GF-D8 (cell line): ENCODE results near the gene C3orf80.
"Not testable (repeated sequence)": the region's sequence is repeated elsewhere in the genome, so short reads cannot be mapped to it uniquely, and the experiment has no call there.

Experiments
- DNase-seq: peaks from one replicate; lab custom pipeline; 2025; lab: John Stamatoyannopoulos, UW

C3orf80 gene

DNA sequence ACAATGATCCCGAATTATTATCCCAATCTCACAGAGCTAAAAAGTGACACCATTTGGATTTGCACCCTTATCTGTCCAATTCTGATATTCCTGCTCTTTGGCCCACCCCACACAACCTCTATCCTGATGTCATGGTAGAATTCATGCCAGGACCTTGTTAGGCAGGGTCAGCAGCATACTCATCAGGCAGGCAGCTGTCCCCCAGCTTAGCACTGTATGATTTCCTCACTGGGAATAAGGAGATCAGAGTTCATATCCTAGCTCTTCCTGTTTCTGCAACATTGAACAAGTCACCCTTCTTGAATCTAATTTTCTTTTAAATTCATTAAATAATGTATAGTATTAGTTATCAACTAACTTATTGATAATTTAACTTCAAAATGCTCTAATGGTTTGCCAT lies 12.0 kb upstream of the C3orf80 start:
- DNase-seq = no peak

DNA sequence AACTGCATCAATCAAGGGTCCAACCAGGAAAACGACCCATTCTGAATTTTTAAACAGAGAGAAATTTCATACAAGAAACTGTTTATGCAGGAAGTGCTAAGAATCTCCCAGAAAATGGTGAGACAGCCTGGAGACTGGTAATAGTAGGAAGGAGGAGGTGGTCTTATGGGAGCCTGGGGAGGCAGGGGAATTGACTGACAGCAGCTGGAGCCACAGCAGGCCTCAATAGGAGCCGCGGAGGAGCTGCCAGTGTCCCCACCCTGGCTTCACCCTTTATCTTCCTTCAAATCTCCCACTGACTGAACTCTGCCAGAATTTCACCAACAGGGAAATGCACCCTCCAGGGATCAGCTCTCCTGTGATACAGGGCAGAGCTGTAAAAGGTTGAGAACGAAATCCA lies 7.5 kb upstream of the C3orf80 start:
- DNase-seq = no peak

DNA sequence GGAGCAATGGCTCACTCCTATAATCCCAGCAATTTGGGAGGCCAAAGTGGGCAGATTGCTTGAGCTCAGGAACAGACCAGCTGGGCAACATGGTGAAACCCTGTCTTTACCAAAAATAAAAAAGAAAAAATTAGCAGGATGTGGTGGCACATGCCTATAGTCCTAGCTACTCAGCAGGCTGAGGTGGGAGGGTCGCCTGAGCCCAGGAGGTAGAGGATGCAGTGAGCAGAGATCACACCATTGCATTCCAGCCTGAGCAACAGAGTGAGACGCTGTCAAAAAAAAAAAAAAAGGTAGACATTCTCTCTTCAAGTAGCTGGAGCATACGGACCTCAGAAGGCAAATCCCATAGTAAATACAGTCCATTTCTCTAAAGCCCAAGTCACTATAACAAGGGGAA lies 7.1 kb upstream of the C3orf80 start:
- no peak for DNase-seq

DNA sequence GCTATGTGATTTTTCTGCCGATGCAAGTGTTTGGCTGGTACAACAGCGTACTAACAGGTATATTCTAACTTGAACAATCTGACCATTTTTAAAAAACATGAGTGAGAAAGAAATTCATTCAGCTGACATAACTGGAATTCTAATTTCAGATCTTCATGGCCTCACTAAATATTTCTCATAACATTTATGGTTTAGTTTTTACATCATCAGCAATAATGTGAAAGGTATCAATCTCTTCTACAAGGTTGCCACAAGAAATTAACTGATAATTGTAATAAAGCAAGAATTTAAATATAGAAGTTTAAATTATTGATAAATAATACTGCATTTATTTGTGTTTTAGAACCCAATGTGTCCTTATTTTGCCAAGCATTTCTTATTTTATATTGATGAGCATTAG lies 5.2 kb upstream of the C3orf80 start:
- DNase-seq = no peak

DNA sequence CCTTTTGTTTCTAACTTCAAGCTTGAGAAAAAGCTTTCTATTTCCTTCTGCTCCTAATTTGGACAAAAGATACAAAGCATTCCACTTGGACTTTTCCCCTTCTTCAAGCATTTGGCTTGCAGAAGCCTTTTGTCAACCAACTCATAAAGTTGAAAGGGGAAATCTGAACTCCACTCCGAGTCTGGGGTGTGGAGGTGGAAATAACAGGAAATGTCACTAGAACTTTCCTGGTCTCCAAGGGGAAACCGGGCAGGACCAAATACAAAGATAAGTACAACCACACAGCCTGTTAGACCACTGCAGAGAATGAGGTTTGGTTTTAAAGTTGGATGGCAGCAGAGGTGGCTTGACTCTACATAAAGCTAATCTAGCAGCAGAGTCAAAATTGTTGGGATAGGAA lies 4.2 kb upstream of the C3orf80 start:
- DNase-seq = no peak

DNA sequence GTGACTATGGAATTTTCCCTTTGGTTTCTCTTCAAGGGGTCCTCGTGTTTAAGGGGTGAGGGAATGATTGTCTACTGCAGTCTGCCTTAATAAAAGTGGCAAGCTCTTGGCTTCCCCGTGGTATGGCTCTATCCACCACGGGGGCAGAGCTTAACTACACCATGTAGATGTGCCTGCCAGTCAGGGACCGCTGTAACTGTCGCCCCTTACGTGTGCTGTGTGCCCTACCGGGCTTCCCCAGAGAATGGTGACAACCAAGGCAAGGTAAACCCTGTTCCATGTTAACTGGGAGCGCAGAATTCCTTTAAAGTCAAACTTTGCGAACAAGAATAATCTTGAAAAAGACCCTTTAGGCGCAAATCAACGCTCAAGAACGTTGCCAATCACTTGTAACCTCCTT lies 966 bp upstream of the C3orf80 start:
- DNase-seq = no peak

DNA sequence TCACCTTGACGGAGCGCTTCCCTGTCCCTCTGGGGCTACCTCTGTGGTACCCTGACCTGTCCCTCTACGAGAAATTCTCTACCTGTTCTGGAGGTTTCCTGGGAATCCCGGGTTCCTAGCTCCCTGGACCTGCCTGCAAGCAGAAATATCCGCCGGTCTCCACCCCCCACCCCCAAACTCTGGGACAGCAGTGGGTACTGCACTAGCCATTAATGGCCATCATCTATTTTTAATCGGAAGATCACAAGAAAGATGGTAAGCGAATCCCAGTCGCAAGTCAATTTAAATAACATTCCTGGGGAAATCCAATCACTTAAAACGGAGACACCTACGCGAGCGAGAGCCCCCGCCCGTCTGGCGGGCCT lies 429 bp upstream of the C3orf80 start:
- no peak for DNase-seq

DNA sequence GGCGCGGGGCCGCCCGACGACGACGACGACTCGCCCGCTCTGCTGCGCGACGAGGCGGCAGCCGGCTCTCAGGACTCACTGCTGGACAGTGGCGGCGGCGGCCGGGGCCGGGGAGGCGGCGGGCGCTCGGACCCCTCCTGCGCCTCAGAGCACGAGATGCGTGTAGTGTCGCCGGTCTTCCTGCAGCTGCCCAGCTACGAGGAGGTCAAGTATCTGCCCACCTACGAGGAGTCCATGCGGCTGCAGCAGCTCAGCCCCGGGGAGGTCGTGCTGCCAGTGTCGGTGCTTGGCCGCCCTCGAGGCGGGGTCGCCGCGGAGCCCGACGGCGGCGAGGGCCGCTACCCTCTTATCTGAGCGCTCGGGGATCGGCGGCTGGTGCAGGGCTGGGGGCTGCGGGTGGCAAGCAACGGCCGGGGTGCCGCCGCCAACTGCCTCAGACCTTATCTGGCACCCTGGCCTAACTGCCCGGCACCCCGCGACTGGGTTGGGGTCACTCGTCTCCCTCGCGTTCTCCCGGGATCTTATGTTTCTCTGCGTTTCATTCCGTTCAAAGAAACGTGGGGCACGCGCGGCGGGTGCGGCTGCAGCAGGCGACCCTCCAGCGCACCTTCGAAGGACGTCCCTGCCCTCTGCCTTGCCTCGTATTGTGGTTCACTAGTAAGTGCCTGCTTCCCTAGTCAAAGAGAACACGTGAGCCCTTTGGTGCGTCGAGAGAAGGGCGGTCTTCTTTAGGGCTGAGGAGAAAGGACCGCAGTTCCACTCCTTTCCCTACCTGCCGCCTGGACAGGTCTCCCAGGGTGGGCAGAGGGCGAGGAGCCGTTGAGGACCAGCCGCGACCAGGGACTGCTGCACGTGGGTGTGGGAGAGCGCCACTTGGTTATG lies 1.0 kb downstream of the C3orf80 start:
- DNase-seq = no peak

DNA sequence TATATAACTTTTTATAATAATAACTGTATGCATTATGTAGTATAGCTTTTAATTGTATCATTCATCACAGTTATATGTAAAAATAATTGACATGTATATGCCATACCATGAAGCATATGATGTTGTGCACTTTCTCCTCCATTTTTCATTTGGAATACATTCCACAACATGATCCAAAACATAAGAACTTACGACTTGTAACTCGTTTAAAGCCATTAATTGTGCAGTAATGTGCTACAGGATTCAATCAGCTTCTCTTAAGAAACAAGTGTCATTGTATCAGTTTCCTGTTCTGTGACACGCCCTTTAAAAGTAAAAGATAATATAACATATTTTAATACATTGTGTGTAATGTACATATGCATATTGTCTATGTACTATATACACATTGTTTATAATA lies 2.2 kb downstream of the C3orf80 start:
- DNase-seq = no peak

DNA sequence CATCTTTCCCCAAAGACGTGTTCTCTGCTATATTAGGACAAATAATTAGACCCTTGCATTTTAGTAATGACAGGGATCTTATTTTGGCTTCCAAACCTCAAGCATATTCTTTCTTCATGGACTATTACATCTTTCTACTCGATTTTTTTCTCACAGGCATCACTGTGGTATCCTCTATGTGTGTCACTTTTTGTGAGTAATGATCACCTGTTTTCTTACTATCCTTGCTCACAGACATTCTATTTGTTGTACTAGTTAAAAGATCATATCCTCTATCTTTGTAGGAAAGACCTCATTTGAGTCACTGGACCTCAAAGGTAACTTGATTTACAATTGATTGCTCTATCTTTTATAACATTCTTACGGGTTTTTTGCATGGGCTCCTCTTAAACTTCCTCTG lies 6.8 kb downstream of the C3orf80 start:
- DNase-seq = no peak

DNA sequence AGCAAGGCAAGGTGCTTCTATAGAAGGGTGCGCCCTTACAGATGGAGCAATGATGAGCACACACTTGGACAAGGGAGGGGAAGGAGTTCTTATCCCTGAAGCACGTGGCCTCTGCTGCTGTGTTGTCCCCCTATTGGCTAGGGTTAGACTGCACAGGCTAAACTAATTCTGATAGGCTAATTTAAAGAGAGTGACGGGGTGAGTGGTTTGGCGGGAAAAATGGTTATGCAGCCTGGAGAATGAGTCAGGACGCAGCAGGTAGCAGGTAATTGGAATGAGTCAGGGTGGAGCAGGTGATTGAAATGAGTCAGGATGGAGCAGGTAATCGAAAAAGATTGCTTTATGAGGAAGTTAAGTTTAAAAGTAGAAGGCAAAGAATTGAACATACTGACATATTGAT lies 15.5 kb downstream of the C3orf80 start:
- not testable (repeated sequence) for DNase-seq

DNA sequence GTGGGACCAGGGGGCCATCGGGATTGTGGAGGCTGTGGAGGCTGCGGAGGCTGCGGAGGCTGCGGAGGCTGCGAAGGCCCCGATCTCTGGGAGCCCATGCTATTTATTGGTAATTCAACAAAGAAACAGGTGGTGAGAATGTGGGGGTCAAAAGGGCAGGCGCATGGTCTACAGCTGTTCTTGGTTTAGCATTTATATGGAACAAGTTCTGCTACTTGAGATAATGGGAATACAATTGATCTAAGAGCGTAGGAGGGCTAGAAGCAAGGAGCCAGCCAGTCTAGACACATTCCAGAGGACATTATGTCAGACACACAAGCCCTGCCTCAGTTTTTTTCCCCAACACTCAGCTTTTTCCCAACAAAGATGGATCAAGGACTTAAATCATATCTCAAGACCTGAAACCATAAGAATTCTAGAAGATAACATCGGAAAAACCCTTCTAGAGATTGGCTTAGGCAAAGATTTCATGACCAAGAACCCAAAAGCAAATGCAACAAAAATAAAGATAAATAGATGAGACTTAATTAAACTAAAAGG lies 20.1 kb downstream of the C3orf80 start:
- DNase-seq = no peak

DNA sequence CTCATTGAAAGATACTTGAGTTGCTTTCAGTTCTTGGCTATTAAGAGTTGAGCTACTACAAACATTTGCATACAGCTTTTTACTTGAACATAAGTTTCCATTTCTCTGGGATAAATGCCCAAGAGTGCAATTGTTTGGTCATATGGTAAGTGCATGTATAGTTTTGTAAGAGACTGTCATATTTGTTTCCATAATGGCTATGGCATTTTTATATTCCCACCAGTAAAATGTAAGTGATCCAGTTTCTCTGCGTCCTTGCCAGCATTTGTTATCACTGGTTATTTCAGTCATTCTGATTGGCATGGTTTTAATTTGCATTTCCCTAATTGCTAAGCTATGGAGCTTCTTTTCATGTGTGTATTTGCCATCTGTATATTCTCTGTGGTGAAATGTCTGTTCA lies 22.5 kb downstream of the C3orf80 start:
- DNase-seq = no peak

DNA sequence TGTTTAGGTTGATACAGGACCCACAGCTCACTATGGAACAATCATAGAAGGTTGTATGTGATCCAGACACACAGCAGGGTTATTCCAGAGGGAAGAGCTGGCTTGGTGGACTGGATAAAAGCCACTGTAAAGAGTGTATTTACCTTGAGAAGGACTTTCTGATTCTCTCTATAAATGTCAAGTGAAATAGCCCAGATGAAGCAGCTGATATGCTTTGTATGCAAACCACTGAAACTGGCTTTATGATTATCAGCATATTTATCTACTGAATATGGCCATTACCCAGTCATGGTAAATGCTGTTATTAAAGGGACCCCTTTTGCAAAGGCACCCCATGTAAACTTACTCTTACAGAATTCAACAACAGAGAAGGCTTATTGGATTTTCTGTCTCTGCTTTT lies 28.1 kb downstream of the C3orf80 start:
- no peak for DNase-seq

DNA sequence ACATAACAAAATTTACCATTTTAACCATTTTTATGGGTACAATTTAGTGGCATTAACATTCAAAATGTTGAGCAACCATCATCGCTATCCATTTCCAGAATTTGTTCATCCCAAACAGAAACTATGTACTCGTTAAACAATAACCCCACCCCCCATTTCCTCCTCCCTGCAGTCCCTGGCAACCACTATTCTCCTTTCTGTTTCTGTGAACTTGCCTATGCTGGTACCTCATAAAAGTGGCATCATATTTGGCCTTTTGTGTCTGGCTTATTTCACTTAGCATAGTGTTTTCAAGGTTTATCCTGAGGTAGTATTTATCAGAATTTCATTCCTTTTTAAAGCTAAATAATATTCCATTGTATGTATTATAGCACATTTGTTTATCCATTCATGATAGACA lies 32.4 kb downstream of the C3orf80 start:
- DNase-seq = no peak

DNA sequence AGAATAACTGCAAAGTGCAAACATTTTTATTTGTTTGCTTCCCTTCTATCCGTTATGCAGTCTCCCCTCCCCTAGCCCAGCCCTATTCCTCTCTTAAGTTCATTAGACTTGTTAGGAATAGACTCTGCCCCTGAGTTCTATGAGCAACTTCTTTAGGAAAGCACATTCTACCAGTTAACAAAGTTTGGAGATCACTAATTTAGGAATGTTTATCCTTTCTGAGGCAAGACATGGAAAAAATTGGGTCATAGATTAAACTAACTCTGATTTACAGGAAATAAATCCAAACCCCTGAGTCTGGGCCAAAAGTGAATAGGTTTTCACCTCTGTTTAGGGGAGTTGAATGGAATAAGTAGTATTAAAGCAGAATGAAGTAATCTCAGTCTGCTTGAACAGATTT lies 34.4 kb downstream of the C3orf80 start:
- no peak for DNase-seq

DNA sequence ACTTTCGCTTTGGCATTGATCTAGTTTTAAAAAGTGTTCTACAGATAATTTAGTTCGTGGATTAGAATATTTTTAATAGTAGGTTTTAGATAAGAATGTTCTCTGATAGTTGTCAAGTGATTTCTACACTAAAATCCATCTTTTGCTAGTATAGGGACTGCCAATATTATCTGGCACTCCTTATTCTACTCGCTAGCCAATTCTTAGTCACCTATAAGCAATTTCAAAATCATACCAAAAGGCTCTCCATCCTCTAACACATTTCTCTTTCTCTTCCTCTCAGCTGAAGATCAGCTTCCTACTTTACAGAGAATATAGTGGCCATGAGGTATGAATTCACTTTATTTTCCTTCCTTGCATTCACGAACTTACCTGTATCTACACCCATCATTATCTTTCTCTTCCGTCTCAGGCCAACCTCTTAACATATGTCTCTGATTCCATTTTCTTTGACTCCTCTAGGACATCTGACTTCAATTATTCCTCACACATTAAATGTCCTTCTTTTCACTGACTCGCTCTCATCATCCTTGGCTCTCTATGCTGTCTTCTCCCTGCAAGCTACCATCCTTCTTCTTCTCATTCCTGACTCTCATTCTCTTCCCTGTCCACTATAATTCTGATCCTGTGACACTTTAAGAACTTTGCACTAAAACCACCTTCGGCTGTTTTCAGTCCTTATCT lies 35.5 kb downstream of the C3orf80 start:
- no peak for DNase-seq

DNA sequence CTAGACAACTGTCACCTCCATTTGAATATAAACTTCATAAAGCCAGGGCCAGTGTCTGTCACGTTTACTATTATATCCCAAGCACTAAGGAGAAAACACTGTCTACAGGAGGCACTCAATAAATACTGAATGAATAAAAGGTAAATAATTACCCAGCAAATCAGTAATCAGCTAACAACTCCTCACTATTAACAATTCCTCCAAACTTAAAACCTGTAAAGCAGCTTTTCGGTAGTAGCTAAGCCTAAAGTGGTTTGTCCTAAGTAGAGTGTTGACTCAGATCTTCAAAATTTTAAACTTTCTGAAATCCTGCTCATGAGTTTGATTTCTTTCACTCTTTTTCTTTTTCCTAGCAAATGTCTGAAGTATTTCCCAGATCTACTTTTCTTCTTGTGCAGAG lies 39.9 kb downstream of the C3orf80 start:
- DNase-seq = no peak
